MCF 10A (cell line): ENCODE data around the gene PNKD. TPM values are rescaled to one million over a fixed set of nuclear protein-coding genes. Genes with fewer than 3 reads are reported as not detected.

Source experiments
- BruUV-seq: library from RNA; stranded (reverse); fragments of 400-500 nt; replicated peaks from 2 replicates; lab custom pipeline; 2021; lab: Mats Ljungman, UMichigan
- CTCF ChIA-PET: fragments of 300-600 bp; sonication (Branson Sonifier 250); formaldehyde crosslinking; extraction: SDS; loops from one replicate; lab custom pipeline; 2021; ENCODE audit warnings: antibody characterized with exemption, inconsistent platforms; lab: Yijun Ruan, JAX
- POLR2A ChIA-PET: fragments of 300-600, 350-650 bp; sonication (Branson Sonifier 250); formaldehyde crosslinking; extraction: SDS; loops from one replicate; lab custom pipeline; 2020; ENCODE audit warnings: antibody characterized with exemption, inconsistent platforms; lab: Yijun Ruan, JAX
- DNase-seq: peaks from one replicate; pipeline ENCODE4 v3.0.0-alpha.2; 2018; ENCODE audit not compliant: unreplicated experiment
- H3K27ac Mint-ChIP-seq: one replicate; pipeline ENCODE4 v1.8.0; 2022; ENCODE audit warnings: mild to moderate bottlenecking, low read depth, mixed read lengths; ENCODE audit not compliant: unreplicated experiment
- H3K27me3 Mint-ChIP-seq: one replicate; pipeline ENCODE4 v1.8.0; 2022; ENCODE audit warnings: mixed read lengths; ENCODE audit not compliant: insufficient read depth, unreplicated experiment
- H3K36me3 Mint-ChIP-seq: one replicate; pipeline ENCODE4 v1.8.0; 2022; ENCODE audit warnings: mild to moderate bottlenecking, moderate library complexity, mixed read lengths; ENCODE audit not compliant: insufficient read depth, unreplicated experiment
- H3K4me1 Mint-ChIP-seq: one replicate; pipeline ENCODE4 v1.8.0; 2022; ENCODE audit warnings: mixed read lengths; ENCODE audit not compliant: insufficient read depth, unreplicated experiment
- H3K4me3 Mint-ChIP-seq: one replicate; pipeline ENCODE4 v1.8.0; 2022; ENCODE audit warnings: mild to moderate bottlenecking, moderate library complexity, mixed read lengths; ENCODE audit not compliant: unreplicated experiment
- H3K9me3 Mint-ChIP-seq: one replicate; pipeline ENCODE4 v1.8.0; 2022; ENCODE audit warnings: mixed read lengths; ENCODE audit not compliant: unreplicated experiment
- CTCF ChIP-seq: fragments of 200-600 bp; IDR thresholded peaks from one replicate; pipeline ENCODE4 v1.8.0; 2022; ENCODE audit warnings: antibody characterized with exemption, mild to moderate bottlenecking; ENCODE audit not compliant: unreplicated experiment
- intact Hi-C: fragments of 100-400 bp; cut with micrococcal nuclease; formaldehyde crosslinking; loops from 2 replicates; pipeline ENCODE4 v1.14.1; 2022
- total RNA-seq: library from RNA; stranded (reverse); gene quantifications from 2 replicates; pipeline ENCODE4 v1.2.3, GENCODE V29; 2022

Gene PNKD
- total RNA-seq, 1 experiment from 2014 or later = 23.1 TPM

GRCh38 chr2:218294430-218295022, 24.2 kb downstream of the PNKD start:
- CTCF ChIA-PET = interaction anchor here (0.6 to 12.3 kb wide), 8 partner anchors 21 to 1880 kb away, joined by 3 to 215 read pairs (median 5); partner anchors contain the start of genes AAMP, CATIP and PNKD
- H3K36me3 Mint-ChIP-seq = no peaks in the 10 kb centered on the region
- no peaks in the 10 kb centered on the region for H3K27me3 Mint-ChIP-seq
- no peak overlapping the region for H3K4me3 Mint-ChIP-seq
- H3K9me3 Mint-ChIP-seq = no peaks in the 10 kb centered on the region
- intact Hi-C loops = no loop called here
- peak overlapping the region; percentile 86 for H3K27ac Mint-ChIP-seq
- BruUV-seq = no TSS peak
- no peak for DNase-seq
- POLR2A ChIA-PET = interaction anchor here (0.6 to 6.5 kb wide), 6 partner anchors 9 to 112 kb away, joined by 3 to 71 read pairs (median 12); partner anchors contain the start of genes AAMP and PNKD
- TF ChIP-seq CTCF = no peak
- H3K4me1 Mint-ChIP-seq = peaks cover 37% of the 10 kb centered on the region

GRCh38 chr2:218295029-218295428, 24.7 kb downstream of the PNKD start:
- intact Hi-C loops = no loop called here
- H3K27me3 Mint-ChIP-seq = no peaks in the 10 kb centered on the region
- ChIA-PET POLR2A (interaction anchor here (0.6 to 6.5 kb wide), 6 partner anchors 10 to 111 kb away, joined by 3 to 71 read pairs (median 12); partner anchors contain the start of genes AAMP and PNKD), CTCF (interaction anchor here (0.6 to 12.3 kb wide), 8 partner anchors 22 to 339 kb away, joined by 3 to 215 read pairs (median 4); partner anchors contain the start of genes AAMP, CATIP and PNKD)
- H3K4me1 Mint-ChIP-seq = peaks cover 35% of the 10 kb centered on the region
- no peaks in the 10 kb centered on the region for H3K9me3 Mint-ChIP-seq
- DNase-seq = no peak
- H3K27ac Mint-ChIP-seq = peak overlapping the region; percentile 86
- no peaks in the 10 kb centered on the region for H3K36me3 Mint-ChIP-seq
- no peak overlapping the region for H3K4me3 Mint-ChIP-seq
- no peak for TF ChIP-seq CTCF
- BruUV-seq = no TSS peak

- POLR2A ChIA-PET = interaction anchor here (3.0 to 6.5 kb wide), 3 partner anchors 11 to 100 kb away, joined by 17 to 71 read pairs (median 19); partner anchors contain the start of genes AAMP and PNKD
- CTCF ChIA-PET = interaction anchor here (0.7 to 12.3 kb wide), 8 partner anchors 9 to 396 kb away, joined by 3 to 215 read pairs (median 6); partner anchors contain the start of genes AAMP, CATIP and PNKD
- Mint-ChIP-seq H3K4me3 (no peak overlapping the region), H3K27ac (peak overlapping the region; percentile 86), H3K36me3 (no peaks in the 10 kb centered on the region), H3K27me3 (no peaks in the 10 kb centered on the region), H3K4me1 (peaks cover 26% of the 10 kb centered on the region), H3K9me3 (no peaks in the 10 kb centered on the region)
- TF ChIP-seq CTCF = no peak
- BruUV-seq = no TSS peak
- no peak for DNase-seq
- intact Hi-C loops = no loop called here
These were observed 25.9 kb downstream of the PNKD start for GRCh38 chr2:218296200-218296599.

- no peak overlapping the region for H3K4me3 Mint-ChIP-seq
- H3K9me3 Mint-ChIP-seq = no peaks in the 10 kb centered on the region
- DNase-seq = peak; percentile 33
- intact Hi-C loops = no loop called here
- POLR2A ChIA-PET = interaction anchor here (3.0 to 6.5 kb wide), 2 partner anchors 11 to 25 kb away, joined by 19 to 71 read pairs; partner anchors contain the start of genes AAMP and PNKD
- no peaks in the 10 kb centered on the region for H3K27me3 Mint-ChIP-seq
- peaks cover 29% of the 10 kb centered on the region for H3K4me1 Mint-ChIP-seq
- no peaks in the 10 kb centered on the region for H3K36me3 Mint-ChIP-seq
- CTCF ChIA-PET = interaction anchor here (0.7 to 12.3 kb wide), 6 partner anchors 11 to 580 kb away, joined by 3 to 215 read pairs (median 15); partner anchors contain the start of genes AAMP, CATIP and PNKD
- no TSS peak for BruUV-seq
- peak overlapping the region; percentile 94 for H3K27ac Mint-ChIP-seq
- no peak for TF ChIP-seq CTCF
These were observed 26.5 kb downstream of the PNKD start for GRCh38 chr2:218296847-218297246.
